ENCODE data around the gene TOR4A.

Gene TOR4A

GRCh38 chr9:137304383-137305059 lies 27.0 kb downstream of the TOR4A start:
- no peak for DNase-seq (ENCODE audit: extremely low read depth in 1 of 2, low read depth in 1 of 2)

DNA sequence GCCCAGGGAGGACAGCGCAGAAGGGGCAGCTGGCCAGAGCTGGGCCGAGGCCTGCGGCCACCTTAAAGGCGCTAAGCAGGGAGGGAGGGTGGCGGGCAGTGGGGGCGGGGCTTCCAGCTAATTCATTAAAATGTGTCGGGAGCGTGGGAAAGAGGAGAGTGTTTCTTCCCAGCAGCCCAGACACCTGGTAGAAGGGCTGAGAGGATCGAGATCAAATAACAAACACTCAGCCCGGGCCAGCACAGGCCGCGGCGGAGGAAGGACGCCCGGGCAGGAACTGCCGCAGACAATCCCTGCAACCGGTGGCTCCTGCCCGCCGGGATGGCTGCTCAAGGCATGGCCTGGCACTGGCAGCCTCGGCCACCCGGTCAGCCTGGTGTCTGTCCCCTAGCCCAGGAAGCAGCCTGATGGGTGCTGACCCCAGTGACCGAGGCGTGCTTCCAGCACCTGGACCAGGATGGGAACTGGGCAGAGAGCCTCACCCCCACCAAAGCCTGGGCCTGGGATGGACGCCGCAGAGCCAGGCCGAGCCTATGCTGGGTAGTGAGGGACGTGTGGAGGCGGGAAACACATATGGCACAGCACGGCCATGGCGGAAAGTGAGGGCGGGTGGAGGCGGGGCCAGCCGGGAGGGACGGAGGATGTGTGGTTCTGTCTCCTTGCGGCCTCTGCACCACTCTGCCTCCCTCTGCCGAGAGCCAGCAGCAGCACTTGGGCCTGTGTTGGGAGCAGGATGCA lies 27.7 kb downstream of the TOR4A start:
- DNase-seq (ENCODE audit: extremely low read depth in 1 of 2, low read depth in 1 of 2), result peak; percentile 49 to 59

DNA sequence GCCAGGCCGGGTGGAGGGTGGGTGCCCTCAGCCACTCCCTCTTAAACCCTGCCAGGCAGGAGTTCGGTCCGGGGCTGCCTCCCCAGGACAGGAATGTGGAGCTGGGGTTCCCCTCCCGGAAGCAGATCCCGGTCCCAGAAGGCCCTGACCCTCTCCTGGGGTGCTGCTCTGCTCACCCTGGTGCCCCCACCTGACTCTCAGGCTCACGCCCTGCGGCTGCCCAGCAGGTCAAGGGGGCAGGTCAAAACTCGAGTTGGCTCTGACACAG lies 28.2 kb downstream of the TOR4A start:
- no peak for DNase-seq (ENCODE audit: extremely low read depth in 1 of 2, low read depth in 1 of 2)

GRCh38 chr9:137306066-137306849 lies 28.7 kb downstream of the TOR4A start:
- DNase-seq (ENCODE audit: extremely low read depth in 1 of 2, low read depth in 1 of 2), result no peak

GRCh38 chr9:137306850-137307254 lies 29.3 kb downstream of the TOR4A start:
- DNase-seq (ENCODE audit: extremely low read depth in 1 of 2, low read depth in 1 of 2), result no peak

- no peak for DNase-seq (ENCODE audit: extremely low read depth in 1 of 2, low read depth in 1 of 2)
Measured at GRCh38 chr9:137307255-137308056, 29.9 kb downstream of the TOR4A start.

DNA sequence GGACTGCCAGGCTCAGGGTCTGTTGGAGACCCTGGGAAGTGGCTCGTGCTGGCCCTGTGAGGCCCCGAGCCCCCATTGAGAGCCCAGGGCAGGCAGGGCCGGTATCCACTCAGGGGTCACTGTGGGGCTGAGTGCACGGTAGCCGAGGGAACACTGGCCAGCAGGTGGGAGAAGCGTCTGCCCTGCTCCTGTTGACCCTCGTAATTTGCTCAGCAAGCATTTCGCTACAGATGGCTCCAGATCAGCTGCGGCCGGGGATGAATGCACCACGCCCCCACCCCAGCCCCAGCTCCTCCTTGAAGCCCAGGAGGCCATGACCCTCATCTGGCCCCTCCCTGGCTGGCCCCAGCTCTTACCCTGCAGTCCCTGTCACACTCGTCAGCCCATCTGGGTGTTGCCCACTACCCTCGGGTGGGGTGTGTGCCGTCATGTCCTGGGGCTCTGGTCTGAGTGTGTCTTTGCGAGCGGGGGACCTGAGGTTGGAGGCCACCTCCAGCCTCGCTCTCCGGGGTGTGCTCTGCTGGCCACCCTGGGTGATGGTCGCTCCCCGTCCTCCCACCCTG lies 30.6 kb downstream of the TOR4A start:
- DNase-seq (ENCODE audit: extremely low read depth in 1 of 2, low read depth in 1 of 2), result no peak

GRCh38 chr9:137309368-137310188 lies 32.1 kb downstream of the TOR4A start:
- DNase-seq (ENCODE audit: extremely low read depth in 1 of 2, low read depth in 1 of 2), result no peak

GRCh38 chr9:137310189-137311052 lies 32.9 kb downstream of the TOR4A start:
- no peak for DNase-seq (ENCODE audit: extremely low read depth in 1 of 2, low read depth in 1 of 2)

GRCh38 chr9:137311171-137311985 lies 33.9 kb downstream of the TOR4A start:
- DNase-seq (ENCODE audit: extremely low read depth in 1 of 2, low read depth in 1 of 2), result no peak

DNA sequence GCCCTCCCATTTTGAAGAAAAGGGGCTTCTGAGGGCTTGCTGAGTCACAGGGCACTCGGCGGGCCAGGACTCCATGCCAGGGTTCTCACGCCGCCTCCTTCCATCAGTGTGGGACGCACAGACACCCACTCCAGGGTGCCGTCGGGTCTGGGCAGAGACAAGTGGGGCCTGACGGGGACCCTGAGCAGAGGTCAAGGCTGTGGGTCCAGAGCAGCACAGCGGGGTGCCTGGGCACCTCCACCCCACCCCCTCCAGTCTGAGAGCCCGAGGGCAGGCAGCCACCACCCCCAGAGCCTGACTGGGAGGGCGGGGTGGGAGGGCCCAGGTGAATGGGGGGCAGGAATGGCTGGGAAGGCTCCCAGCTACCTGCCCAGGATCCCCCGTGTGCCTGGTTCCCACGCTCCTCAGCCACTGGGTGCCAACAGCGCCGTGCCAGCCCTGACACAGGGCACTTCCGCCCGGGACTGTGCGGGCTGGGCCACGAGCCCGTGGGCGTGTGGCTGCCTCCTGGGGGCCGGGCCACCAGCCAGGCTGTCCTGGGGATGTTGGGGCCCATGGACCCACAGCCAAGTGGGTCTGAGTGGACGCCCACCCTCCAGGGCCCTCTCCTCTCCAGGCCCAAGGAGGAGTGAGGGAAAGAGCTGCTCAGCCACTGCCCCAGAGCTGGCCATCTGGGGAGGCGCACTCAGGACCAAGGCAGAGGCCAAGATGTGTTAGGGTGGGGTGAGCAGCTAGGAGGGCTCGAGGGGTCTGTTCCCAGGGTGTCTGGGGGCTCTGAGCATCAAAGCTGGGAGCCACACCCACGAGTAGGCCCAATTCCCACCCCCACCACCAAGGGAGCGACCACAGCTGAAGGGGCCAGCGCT lies 34.7 kb downstream of the TOR4A start:
- no peak for DNase-seq (ENCODE audit: extremely low read depth in 1 of 2, low read depth in 1 of 2)

DNA sequence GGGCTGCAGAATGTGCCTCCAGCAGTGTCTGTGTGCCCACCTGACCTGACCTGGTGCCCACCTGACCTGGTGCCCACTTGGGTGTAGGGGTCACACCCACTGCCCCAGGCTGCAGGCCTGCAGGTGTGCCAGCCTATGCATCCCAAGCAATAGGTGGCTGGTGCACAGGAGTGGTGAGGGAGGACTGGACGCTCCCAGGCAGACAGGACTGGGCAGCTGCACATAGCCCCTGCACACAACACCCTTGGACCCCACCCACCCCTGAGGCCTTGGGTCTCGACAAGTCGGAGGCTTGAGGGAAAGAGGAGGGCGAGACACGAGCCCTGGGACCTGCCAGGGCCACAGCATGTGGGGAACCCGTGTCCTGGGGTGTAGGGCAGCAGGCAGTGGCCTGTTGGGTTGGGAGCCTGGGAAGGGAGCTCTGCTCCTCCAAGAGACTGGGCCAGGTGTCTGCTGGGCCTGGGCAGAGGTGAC lies 35.4 kb downstream of the TOR4A start:
- DNase-seq (ENCODE audit: extremely low read depth in 1 of 2, low read depth in 1 of 2), result no peak

DNA sequence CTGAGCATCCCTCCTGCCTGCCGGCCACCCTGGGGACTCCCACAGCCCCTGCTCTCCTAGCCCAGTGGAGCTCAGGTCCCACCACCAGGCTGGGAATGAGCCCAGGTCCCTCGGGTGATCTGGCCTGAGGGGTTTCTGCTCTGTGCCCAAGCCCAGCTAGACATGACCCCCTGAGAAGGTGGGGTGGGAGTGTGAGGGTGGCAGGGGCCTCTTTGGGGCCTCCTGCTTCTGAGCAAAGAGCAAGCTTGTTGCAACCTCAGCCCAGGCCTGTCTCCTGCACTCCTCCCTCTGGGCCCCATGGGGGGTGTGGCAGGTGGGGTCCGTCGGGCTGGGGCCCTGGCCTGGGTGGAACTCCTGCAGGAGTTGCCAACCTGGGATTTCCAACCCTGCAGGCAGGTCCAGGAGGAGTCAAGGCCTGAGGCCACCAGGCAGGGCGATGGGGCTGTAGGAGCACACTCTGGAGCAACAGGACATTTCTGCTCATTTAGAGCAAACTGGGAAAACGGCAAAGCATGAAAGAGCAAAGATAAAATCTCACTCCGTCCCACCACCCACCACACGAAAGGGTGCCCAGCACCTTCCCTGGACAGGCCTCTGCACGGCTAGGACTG lies 35.9 kb downstream of the TOR4A start:
- DNase-seq (ENCODE audit: extremely low read depth in 1 of 2, low read depth in 1 of 2), result no peak

DNA sequence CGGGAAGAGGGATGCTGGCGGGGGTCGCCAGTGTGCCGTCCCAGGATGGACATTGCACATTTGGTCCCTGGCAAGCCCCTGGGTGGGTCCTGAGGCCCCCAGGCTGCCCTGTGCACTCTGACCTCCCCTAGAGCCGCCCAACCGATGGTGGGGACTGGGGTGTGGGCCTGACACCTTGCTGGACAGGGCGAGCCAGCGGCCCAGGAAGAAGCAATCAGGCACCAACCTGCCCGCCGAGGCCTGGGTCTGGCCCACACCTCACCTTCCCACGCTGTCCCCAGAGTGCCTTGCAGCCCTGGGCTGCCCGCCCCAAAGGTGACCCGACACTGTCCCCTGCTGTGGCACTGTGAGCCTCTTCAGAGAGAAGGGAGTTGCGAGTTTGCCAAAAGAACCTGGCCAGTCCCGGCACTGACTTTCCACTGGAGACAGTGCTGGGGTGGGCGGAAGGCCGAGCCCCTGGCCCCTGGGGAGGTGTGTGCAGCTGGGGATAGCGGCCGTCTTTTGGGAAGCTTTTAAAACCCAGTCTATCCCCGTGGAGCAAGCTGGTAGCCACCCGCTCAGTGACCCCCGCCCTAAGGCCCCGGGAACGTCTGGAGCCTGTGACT lies 36.5 kb downstream of the TOR4A start:
- DNase-seq (ENCODE audit: extremely low read depth in 1 of 2, low read depth in 1 of 2), result no peak

GRCh38 chr9:137314561-137315560 lies 37.3 kb downstream of the TOR4A start:
- DNase-seq (ENCODE audit: extremely low read depth in 1 of 2, low read depth in 1 of 2), result no peak

Measured in stimulated activated CD8-positive, alpha-beta memory T cell treated with anti-CD3 and anti-CD28 coated beads, Interleukin-7, amount 100 ng/mL, for 48 hours (primary cell).